ENCODE data around the gene CSH2.

GRCh38 chr17:63833026-63833740 lies 40.3 kb downstream of the CSH2 start:
- TF ChIP-seq CTCF (IDR thresholded peaks at IDR 0.05) (no peak), POLR2A (IDR thresholded peaks at IDR 0.05) (no peak)
